DMS114 treated with DMSO at 0.1 percent for 48 hours (cell line): ENCODE measurements around the gene SVIP.

Experiments
- DNase-seq: peaks from one replicate; lab custom pipeline; 2025; ENCODE audit not compliant: unreplicated experiment; lab: John Stamatoyannopoulos, UW

Gene SVIP

DNA sequence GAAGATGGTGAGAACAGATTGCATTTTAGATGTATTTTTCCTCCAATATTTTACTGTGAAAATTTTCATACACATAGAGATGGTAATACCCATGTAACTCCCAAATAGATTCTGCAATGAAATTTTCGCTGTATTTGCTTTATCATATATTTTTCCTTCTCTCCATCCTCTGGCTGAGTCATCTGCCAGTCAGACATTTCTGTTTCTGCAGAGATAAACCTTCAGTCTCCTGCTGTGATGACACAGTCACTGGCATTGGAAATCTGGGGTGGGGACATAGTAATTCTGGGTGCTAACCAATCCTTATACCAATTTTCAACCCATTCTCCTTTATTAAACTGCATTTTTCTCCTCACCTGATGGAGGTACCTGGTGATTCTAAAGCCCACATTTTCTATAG lies 33.7 kb downstream of the SVIP start:
- no peak for DNase-seq

- DNase-seq = no peak
Measured at GRCh38 chr11:22792497-22792896, 37.1 kb downstream of the SVIP start.

- peak; percentile 8 for DNase-seq
Measured at GRCh38 chr11:22787551-22788162, 41.9 kb downstream of the SVIP start.

DNA sequence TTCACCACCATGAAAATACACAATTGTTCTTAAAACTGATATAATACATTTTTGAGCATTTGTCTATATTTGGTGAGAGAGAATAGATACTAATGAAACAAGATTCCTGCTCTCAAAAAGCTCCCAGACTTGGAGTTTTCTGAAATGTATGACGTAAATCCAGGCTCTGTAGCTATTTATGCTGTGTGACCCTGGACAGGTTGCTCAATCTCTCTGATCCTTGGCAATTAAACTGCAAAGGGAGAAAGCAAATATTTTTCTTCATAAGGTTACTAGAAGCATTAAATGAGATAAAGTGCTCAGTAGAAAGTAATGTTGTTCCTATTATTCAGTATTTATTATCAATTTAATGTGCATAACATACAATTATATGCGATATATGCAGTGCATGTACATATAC lies 42.5 kb downstream of the SVIP start:
- no peak for DNase-seq

GRCh38 chr11:22786475-22786874 lies 43.1 kb downstream of the SVIP start:
- DNase-seq = no peak

GRCh38 chr11:22785251-22785650 lies 44.4 kb downstream of the SVIP start:
- no peak for DNase-seq

DNA sequence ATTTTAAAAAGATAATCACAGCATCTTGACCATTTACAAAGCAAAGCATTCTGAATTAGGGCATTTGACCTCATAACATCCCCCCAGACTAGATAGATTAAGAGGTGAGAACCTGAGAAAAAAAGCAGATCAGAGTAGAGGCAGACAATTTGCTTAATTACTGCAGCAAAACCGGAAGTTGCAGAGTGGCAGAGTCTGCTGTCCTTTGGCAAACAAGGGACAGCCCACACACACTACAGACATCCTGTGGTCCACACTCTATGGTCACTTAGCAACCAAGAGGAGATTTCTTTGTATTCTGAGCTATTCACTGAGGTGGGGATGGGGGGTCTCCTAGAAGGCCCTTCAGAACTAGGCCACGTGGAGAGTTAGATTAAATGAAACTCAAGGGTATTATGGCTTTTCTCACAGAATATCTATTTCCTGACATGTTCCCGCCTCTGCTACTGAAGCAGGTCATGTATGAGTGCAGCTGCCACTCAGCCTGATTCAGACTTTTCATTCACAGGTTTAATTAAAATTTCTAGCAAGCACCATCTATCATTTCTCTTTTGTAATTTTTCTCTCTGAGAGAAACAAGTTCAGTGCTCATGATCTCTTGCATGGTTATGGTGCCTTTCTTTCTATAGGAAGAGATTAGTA lies 48.5 kb downstream of the SVIP start:
- no peak for DNase-seq

GRCh38 chr11:22779850-22780249 lies 49.8 kb downstream of the SVIP start:
- DNase-seq = no peak

DNA sequence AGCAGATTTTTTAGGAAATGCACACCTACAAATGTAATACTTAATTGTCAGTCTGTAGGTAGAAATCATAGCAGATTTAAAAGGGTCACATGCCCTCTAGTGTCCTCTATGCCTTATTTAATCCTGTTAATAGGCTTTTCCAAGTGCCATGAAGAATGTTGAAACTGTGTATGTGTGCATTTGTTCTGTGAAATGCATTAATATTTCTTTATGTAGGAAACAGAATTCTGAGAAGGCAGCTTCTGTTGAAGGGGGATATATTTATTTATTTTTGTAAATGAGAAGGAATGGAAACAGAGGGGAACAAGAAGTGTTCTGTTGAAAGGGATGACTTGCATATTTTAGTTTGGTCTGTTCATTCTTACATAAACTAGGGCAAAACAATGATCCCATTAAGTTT lies 51.0 kb downstream of the SVIP start:
- DNase-seq = no peak

DNA sequence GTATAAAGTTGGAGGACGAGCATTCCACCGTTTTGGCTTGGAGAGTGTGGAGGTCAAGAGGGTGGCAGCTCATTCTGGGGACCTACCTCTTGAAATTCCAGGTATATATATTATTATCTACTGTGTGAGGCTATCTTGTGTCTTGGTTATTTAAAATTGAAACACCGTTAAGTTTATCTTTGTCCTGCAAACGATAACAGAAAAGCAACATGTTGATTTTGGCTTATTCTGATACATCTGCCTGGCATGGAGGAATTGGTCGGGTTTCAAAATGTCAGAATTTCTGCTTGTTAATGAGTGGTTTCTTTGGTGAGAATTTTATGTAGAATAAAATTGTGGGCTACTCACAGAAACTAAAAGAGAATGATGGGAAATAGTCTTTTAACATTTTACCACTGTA lies 54.4 kb downstream of the SVIP start:
- no peak for DNase-seq

DNA sequence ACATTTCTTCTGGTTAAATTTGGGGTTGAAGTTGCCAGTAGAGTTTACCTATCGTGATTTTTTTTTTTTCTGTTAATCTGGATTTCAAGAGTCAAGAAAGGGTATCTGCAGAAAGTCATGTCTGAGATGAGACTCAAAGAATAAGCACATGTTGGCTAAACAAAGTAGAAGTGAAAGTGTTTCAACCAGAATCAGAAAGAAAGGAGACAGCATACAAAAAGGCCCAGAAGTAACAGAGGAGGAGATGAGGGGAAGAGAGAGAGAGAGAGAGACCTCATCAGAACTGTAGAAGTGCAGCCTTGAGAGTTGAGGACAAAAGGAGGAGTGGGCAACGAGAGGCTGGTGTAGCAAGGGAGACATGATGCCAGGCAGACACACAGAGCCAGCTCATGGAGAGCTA lies 54.9 kb downstream of the SVIP start:
- DNase-seq = no peak

- no peak for DNase-seq
Measured at GRCh38 chr11:22769081-22769480, 60.5 kb downstream of the SVIP start.
